Mucosa of descending colon (tissue), 3 donors: ENCODE measurements around the gene PARD3B. TPM values are rescaled to one million over a fixed set of nuclear protein-coding genes. Genes with fewer than 3 reads are reported as not detected.
"Not testable (repeated sequence)": the region's sequence is repeated elsewhere in the genome, so short reads cannot be mapped to it uniquely, and the experiment has no call there.

Experiments used
- ATAC-seq: fragments of 200-7000 bp; cut with Tn5 transposase; one replicate; pipeline ENCODE4 v1.9.1; 2020; ENCODE audit warnings: mild to moderate bottlenecking, moderate library complexity
- DNase-seq, 3 donors: peaks; one replicate each; pipeline ENCODE4 v3.0.0-alpha.2; 2020
- H3K36me3 ChIP-seq: fragments of 200-600 bp; one replicate; pipeline ENCODE4 v1.8.0; 2021; ENCODE audit warnings: low read depth, mild to moderate bottlenecking
- H3K4me1 ChIP-seq: fragments of 200-600 bp; one replicate; pipeline ENCODE4 v1.8.0; 2021; ENCODE audit warnings: low read depth, mild to moderate bottlenecking
- H3K4me3 ChIP-seq: fragments of 200-600 bp; one replicate; pipeline ENCODE4 v1.8.0; 2021; ENCODE audit warnings: mild to moderate bottlenecking
- H3K9me3 ChIP-seq: fragments of 200-600 bp; one replicate; pipeline ENCODE4 v1.8.0; 2021; ENCODE audit warnings: mild to moderate bottlenecking
- intact Hi-C, 2 donors: fragments of 100-400 bp; cut with DNase I in 1 of 2; cut with micrococcal nuclease in 1 of 2; formaldehyde crosslinking; loops; one replicate each; pipeline versions ENCODE4 v1.11.0 to v1.11.1; 2022; cut with DNase I, micrococcal nuclease
- total RNA-seq, 3 donors: library from RNA; stranded (reverse); fragmentation: NEBNext Ultra II Directional in 2 of 3; extraction: Animal tissue kit (Norgen Biotek cat#: 25700) in 2 of 3; gene quantifications; one replicate each; pipeline versions ENCODE4 v1.2.1 to v1.2.4, GENCODE V29; 2021 to 2023
- TF ChIP-seq, protein P1 (sequence below): fragments of 200-600 bp; IDR thresholded peaks from one replicate; pipeline ENCODE4 v1.8.0; 2022; ENCODE audit warnings: antibody characterized with exemption, mild to moderate bottlenecking
- donor health status: DM: no; HTN: no; CAD: no; lungs with moderate emphysema.
- donor health status: DM: no; HTN: no; CAD: no.
- donor health status: DM: no; HTN: yes; CAD: no.

Gene PARD3B
- total RNA-seq, 3 donors from 2014 or later = 21.1 to 56.8 (median 44.0) TPM

DNA sequence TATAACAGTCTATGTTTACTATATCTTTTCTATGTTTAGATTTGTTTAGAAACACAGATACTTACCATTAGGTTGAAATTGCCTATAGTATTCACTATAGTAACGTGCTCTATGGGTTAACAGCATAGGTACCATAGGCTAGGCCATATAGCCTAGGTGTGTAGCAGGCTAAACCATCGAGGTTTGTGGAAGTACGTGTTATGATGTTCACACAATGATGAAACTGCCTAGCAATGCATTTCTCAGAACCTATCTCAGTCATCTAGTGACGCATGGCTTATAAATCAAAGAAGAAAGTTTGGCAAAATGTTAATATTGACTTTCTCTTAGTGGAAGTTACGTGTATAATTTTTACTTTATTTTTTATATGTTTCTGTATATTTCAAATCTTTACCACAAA lies 670.8 kb downstream of the PARD3B start:
- Histone ChIP-seq H3K9me3 (no peaks in the 10 kb centered on the region), H3K4me1 (no peaks in the 10 kb centered on the region), H3K36me3 (no peaks in the 10 kb centered on the region), H3K4me3 (no peak overlapping the region)
- no peak for ATAC-seq
- DNase-seq = no peak
- TF ChIP-seq, protein P1, sequence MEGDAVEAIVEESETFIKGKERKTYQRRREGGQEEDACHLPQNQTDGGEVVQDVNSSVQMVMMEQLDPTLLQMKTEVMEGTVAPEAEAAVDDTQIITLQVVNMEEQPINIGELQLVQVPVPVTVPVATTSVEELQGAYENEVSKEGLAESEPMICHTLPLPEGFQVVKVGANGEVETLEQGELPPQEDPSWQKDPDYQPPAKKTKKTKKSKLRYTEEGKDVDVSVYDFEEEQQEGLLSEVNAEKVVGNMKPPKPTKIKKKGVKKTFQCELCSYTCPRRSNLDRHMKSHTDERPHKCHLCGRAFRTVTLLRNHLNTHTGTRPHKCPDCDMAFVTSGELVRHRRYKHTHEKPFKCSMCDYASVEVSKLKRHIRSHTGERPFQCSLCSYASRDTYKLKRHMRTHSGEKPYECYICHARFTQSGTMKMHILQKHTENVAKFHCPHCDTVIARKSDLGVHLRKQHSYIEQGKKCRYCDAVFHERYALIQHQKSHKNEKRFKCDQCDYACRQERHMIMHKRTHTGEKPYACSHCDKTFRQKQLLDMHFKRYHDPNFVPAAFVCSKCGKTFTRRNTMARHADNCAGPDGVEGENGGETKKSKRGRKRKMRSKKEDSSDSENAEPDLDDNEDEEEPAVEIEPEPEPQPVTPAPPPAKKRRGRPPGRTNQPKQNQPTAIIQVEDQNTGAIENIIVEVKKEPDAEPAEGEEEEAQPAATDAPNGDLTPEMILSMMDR = no peak
- intact Hi-C loops = no loop called here

DNA sequence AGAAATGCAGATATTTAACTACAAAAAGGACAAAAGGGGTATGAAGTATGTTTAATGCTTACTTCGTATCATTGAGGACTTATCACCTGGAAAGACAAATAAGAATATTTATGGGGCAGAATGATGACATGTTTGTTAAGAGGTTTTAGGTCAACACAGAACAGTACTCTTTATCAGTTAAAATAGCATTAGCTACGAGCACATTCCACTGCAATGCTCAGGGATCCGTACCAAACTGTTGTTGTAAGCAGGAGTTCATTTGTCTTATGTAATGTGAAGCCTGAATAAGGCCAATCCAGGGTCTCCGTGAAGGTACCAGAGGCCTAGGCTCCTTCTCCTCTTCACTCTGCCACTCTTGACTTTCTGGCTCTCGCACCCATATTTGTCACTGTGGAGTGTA lies 671.3 kb downstream of the PARD3B start:
- H3K4me3 ChIP-seq = no peak overlapping the region
- no peaks in the 10 kb centered on the region for H3K9me3 ChIP-seq
- DNase-seq = no peak
- H3K4me1 ChIP-seq = no peaks in the 10 kb centered on the region
- TF ChIP-seq, protein P1 = no peak
- H3K36me3 ChIP-seq = no peaks in the 10 kb centered on the region
- no peak for ATAC-seq
- intact Hi-C loops = no loop called here

GRCh38 chr2:205217004-205217403 lies 671.7 kb downstream of the PARD3B start:
- Histone ChIP-seq H3K9me3 (no peaks in the 10 kb centered on the region), H3K4me1 (no peaks in the 10 kb centered on the region), H3K4me3 (no peak overlapping the region), H3K36me3 (no peaks in the 10 kb centered on the region)
- TF ChIP-seq, protein P1 = no peak
- intact Hi-C loops = no loop called here
- ATAC-seq = no peak
- no peak for DNase-seq

DNA sequence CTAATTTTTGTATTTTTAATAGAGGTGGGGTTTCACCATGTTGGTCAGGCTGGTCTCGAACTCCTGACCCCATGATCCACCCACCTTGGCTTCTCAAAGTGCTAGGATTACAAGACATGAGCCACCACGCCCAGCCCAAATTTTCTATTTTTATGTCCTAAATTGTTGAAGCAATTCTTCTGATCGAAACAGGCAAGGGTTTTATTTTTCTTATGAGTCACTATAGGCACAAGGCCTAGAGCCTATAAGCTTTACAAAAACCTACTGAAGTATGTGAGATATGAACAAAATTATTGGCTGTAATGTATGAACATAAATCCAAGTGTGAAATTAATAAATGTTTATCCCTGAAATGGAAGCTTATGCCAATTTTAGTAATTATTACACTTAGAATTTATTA lies 672.8 kb downstream of the PARD3B start:
- ATAC-seq (no peak), DNase-seq (no peak)
- intact Hi-C loops = no loop called here
- Histone ChIP-seq H3K9me3 (no peaks in the 10 kb centered on the region), H3K4me3 (no peak overlapping the region), H3K36me3 (no peaks in the 10 kb centered on the region), H3K4me1 (no peaks in the 10 kb centered on the region)
- TF ChIP-seq, protein P1 = no peak

GRCh38 chr2:205218816-205219215 lies 673.5 kb downstream of the PARD3B start:
- ATAC-seq, H3K9me3 ChIP-seq, H3K4me3 ChIP-seq, intact Hi-C loops, H3K4me1 ChIP-seq, DNase-seq, H3K36me3 ChIP-seq: not testable (repeated sequence)

GRCh38 chr2:205220559-205220958 lies 675.3 kb downstream of the PARD3B start:
- DNase-seq (no peak), ATAC-seq (no peak)
- intact Hi-C loops = no loop called here
- Histone ChIP-seq H3K4me1 (no peaks in the 10 kb centered on the region), H3K36me3 (no peaks in the 10 kb centered on the region), H3K4me3 (no peak overlapping the region), H3K9me3 (no peaks in the 10 kb centered on the region)
- TF ChIP-seq, protein P1 = no peak
